Hippocampal formation (tissue), 2 donors: ENCODE results near the gene TRMT112.
A peak's percentile ranks its signal among the peaks of the same experiment; 100 is the strongest.

ENCODE experiments used
- DNase-seq, 2 donors: peaks; one replicate each; lab custom pipeline; 2025; lab: John Stamatoyannopoulos, UW

TRMT112 gene

DNA sequence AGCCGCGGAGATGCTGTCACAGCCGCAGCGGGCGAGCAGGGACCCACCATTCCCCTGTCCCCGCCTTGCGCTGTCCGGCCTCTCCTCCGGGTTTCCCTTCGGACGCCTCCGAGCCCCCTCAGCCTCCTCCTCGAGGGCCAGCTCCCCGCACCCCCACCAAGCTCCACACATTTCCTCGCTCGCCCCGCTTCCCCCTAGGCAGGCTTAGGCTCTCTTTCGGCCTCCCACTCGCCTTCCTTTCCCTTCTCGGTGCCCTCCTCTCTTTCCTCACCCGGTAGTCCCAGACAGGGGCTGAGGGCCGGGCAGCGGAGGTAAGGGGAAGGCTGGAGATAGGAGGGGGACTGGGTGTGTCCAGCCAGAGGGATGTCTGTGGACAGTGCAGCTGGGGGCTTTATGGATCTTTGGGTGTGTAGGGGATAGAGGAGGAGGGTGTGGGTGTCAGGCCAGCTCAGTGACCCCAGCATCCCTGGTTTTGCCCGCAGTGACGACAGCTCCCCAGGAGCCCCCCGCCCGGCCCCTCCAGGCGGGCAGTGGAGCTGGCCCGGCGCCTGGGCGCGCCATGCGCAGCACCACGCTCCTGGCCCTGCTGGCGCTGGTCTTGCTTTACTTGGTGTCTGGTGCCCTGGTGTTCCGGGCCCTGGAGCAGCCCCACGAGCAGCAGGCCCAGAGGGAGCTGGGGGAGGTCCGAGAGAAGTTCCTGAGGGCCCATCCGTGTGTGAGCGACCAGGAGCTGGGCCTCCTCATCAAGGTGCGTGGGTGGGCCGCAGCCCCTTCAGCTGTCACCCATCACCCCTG lies 24.7 kb downstream of the TRMT112 start:
- no peak for DNase-seq

DNA sequence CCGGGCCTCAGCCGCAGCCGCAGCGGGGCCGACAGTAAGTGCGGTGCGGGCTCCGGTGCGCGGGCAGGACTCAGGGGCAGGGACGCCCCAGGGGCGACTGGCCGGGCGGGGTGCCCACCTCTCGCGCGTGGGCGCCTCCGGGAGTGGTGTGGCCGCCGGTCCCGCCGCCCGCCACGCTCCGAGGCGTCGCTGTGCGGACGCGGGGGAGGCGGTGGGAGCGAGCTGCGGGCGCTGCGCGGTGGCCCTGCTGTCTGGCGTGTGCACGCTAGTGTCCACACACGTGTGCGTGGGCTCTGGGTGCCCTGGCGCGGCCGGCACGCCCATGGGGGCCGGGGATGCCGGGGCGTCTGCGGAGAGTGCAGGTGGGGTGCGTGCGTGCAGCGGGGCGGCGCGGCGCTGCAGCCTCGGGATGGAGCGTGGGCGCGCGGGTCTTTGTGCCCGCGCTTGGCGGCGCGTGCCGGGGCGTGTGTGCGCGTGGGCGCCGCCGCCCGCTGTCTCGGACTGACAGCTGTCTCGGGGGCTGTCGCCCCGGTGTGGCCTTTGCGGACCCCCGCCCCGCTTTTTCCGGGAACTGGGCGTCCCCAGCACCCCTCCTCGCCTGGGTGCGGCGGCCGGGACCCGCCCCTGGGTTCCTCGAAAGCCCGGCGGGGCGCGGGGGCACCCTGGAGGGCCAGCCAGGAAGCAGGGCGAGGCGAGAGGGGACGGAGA lies 25.5 kb downstream of the TRMT112 start:
- DNase-seq: no peak

- no peak for DNase-seq
Observed at GRCh38 chr11:64291262-64291751, 26.1 kb downstream of the TRMT112 start, which contains the start of gene KCNK4. KCNK4 (plus strand) TSS chr11:64291302; CDS start chr11:64293019, 1,717 bp downstream.

GRCh38 chr11:64290352-64291261 lies 26.8 kb downstream of the TRMT112 start:
- no peak for DNase-seq

GRCh38 chr11:64289002-64289564 lies 28.3 kb downstream of the TRMT112 start:
- DNase-seq: no peak

GRCh38 chr11:64288353-64288750 lies 29.0 kb downstream of the TRMT112 start:
- DNase-seq: no peak

GRCh38 chr11:64287676-64288352 lies 29.5 kb downstream of the TRMT112 start:
- DNase-seq: no peak

- DNase-seq: no peak
Observed at GRCh38 chr11:64286801-64287159, 30.6 kb downstream of the TRMT112 start.

DNA sequence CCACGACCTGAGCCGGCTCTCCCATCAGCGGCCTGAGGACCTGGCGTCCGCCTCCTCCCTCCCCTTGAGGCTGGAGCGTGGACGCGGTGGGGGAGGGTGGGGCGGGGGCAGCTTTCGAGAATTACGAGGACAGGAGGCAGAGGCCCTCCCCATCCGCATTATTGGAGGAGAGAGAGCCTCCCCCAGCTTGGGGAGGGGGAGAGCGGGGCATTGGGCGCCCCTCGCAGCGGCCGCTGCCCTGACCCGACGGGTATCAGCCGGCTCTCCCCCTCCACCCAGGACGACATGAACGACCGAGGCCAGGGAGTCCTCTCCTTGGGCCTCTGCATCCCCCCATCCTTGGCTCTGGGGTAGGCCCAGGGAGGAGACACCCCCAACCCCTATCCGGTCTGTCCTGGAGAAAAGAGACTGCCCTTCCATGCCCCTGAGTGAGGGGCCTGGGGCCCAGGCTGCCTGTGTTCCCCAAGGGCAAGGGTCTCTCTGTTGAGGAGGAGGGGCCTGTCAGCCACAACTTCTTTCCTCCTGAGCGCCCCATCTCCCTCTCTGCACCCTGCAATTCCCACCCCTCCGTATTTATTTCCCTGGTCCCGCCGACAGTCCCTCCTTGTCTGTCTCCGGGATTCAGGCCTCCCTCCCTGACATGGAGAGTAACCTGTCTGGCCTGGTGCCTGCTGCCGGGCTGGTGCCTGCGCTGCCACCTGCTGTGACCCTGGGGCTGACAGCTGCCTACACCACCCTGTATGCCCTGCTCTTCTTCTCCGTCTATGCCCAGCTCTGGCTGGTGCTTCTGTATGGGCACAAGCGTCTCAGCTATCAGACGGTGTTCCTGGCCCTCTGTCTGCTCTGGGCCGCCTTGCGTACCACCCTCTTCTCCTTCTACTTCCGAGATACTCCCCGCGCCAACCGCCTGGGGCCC lies 31.2 kb downstream of the TRMT112 start:
- no peak for DNase-seq

- peak; percentile 81 to 88 for DNase-seq
Observed at GRCh38 chr11:64284962-64285884, 32.1 kb downstream of the TRMT112 start, which contains the start of gene GPR137. GPR137 (plus strand) TSS chr11:64285848; CDS start chr11:64286525, 677 bp downstream.

- peak; percentile 93 to 95 for DNase-seq
Observed at GRCh38 chr11:64284048-64284961, 33.1 kb downstream of the TRMT112 start, which contains the start of gene BAD. BAD (minus strand) TSS chr11:64284665; CDS start chr11:64284368, 297 bp downstream.

DNA sequence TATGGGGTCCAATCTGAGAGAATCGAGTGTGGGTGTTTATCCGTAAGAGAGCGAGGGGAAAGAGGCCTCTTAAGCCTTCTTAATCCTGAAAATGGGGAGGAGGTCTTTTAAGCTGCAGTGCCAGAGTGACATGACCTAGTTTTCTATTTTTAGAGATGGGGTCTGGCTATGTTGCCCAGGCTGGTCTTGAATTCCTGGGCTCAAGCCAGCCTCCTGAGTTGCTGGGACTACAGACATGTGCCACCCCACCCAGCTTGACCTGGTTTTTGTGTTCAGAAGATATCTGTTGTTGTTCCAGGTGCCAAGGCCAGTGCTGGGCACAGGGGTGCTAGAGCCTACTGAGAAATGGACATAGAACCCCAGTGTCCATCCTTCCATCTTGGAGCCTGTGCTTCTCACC lies 34.3 kb downstream of the TRMT112 start:
- DNase-seq: no peak

DNA sequence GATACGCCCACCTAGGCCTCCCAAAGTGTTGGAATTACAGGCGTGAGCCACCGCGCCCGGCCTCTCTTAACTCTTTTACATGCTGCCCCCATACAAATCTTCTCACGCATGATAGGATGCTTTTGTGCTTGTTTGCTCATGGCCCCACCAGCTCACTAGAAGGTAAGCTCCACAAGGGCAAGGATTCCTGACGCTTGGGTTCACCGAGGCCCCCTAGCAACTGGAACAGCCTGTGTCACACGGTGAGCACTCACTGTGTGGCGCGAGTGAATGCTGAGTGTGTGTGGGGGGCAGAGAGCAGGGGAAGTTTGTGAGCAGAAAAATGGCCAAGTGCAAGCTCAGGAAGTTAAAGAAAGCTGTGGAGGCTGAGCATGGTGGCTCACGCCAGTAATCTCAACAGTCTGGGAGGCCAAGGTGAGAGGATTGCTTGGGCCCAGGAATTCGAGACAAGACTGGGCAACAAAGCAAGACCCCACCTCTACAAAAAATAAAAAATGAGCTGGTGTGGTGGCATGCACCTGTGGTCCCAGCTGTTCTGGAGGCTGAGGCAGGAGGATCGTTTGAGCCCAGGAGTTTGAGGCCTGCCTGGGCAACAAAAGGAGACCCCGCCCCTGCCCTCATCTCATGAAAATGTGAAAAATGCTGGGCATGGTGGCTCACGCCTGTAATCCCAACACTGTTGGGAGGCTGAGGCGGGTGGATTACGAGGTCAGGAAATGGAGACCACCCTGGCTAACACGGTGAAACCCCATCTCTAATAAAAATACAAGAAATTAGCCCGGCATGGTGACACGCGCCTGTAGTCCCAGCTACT lies 35.2 kb downstream of the TRMT112 start:
- DNase-seq: no peak

DNA sequence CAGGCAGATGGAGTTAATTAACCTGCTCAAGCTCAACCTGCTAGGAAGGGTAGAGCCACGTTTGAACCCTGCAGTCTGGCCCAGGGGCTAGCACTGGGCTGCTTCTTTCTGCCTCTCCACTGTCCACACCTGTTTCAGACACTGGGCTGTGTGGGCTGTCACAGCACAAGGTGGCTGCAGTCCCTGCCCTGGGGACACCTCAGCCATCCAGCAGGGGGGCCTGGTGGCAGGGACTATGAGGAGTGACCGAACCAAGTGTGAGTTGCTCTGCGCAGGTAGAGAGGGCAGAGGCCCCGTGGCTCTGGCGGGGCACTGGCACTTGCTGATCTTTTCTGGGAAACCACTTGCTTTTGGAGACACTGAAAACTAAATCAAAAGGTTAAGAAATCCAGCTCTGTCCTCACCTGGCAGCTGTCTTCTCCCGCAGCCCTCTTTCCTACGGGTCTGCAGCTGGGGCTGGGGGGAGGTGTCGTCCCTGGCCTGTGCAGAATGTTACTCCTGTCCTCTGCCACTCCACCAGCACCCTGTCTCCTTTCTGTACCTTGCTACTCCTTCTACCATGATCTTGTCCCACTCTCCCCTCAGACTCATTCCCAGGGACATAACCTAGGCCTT lies 38.7 kb downstream of the TRMT112 start:
- no peak for DNase-seq

DNA sequence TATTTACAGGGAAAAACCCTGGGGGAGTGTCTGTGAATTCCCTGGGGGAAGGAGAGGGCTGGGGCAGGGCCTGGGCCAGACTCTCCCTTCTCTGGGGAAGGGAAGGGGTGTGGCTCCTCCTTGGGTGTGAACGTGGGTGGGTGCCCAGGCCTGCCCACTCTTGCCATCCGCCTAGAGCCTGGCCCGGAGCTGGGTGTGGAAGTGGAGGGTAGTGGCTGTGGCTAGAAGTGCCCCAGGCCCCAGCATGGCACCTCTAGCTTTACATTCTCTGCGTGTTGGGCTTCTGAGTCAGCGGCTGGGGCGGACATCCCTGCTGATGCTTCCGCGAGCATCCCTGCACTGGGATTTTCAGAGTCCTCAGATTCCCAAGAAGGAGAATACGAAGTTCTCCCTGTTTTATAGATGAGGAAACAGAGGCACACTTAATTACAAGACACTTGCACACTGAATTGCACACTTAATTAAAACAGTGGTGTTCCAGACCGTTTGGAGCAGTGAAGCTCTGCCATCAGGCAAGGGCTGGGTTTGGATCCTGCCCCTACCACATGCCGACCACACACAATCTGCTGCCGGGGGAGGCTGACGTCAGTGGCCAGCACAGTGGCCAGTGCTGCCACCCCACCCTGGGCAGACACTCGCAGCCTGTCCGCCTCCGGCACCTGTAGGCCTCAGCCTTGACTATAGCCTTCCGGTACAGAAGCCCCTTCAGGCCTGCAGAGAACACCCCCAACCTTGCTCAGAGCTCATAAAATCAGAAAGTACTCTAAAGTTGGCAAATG lies 40.5 kb downstream of the TRMT112 start:
- no peak for DNase-seq
